GM15510 (cell line): ENCODE results near the gene S100A9.

ENCODE experiments used
- POLR2A ChIP-seq: IDR thresholded peaks from 3 replicates; pipeline ENCODE4 v1.6.1; 2011; ENCODE audit warnings: borderline replicate concordance; ENCODE audit not compliant: insufficient read length; ENCODE audit errors: extremely low read depth

The S100A9 gene

DNA sequence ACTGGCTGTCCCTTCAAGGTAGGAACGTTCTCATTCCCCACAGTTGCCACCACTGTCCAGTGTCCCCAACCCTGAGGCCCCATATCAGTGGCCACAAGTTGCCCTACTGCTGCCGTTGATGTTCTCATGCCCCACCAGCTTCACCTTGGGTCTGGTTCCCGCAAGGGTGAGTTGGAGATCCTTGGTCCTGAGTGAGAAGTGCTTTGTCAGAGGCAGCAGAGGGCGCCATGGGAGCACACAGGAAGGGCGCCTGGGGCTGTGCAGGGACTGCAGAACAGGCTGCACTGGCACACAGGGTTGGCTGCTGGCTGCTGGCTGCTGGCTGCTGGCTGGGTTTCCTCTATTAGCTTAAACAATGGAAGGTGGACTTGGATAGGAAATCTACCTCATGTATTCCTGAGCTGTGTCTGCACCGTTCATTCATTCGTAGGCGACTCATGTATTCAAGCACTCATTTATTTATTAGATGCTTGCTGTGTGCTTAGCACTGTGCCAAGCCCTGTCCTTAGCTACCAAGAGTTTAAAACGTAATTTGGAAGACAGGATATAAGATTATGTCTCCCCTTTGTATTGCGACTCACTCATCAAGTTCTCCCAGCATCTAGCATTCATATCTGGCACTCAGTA, 2.1 kb upstream of the S100A9 start:
- no peak for TF ChIP-seq POLR2A

- TF ChIP-seq POLR2A, result no peak
These were observed 1.1 kb upstream of the S100A9 start for GRCh38 chr1:153356392-153357075.

GRCh38 chr1:153357076-153357852, 390 bp upstream of the S100A9 start:
- TF ChIP-seq POLR2A, result no peak

GRCh38 chr1:153358691-153358975, 979 bp downstream of the S100A9 start:
- TF ChIP-seq POLR2A, result no peak

- no peak for TF ChIP-seq POLR2A
These were observed 1.6 kb downstream of the S100A9 start for GRCh38 chr1:153359241-153359640.

GRCh38 chr1:153360190-153360589, 2.5 kb downstream of the S100A9 start:
- no peak for TF ChIP-seq POLR2A

DNA sequence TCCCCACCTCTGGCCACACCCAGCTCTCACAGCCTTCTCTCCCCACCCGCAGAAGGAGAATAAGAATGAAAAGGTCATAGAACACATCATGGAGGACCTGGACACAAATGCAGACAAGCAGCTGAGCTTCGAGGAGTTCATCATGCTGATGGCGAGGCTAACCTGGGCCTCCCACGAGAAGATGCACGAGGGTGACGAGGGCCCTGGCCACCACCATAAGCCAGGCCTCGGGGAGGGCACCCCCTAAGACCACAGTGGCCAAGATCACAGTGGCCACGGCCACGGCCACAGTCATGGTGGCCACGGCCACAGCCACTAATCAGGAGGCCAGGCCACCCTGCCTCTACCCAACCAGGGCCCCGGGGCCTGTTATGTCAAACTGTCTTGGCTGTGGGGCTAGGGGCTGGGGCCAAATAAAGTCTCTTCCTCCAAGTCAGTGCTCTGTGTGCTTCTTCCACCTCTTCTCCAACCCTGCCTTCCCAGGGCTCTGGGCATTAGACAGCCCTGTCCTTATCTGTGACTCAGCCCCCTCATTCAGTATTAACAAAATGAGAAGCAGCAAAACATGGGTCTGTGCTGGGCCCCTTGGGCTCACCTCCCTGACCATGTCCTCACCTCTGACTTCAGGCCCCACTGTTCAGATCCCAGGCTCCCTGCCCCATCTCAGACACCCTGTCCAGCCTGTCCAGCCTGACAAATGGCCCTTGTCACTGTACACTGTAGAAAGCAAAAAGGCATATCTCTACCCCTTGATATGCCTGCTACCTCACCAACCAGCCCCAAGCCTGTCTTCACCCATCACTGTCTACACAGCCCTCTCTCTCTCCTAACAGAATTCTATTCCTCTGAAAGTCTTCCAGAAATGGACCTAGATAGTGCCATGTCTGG, 3.2 kb downstream of the S100A9 start:
- TF ChIP-seq POLR2A, result no peak

GRCh38 chr1:153361480-153362109, 3.9 kb downstream of the S100A9 start:
- no peak for TF ChIP-seq POLR2A

DNA sequence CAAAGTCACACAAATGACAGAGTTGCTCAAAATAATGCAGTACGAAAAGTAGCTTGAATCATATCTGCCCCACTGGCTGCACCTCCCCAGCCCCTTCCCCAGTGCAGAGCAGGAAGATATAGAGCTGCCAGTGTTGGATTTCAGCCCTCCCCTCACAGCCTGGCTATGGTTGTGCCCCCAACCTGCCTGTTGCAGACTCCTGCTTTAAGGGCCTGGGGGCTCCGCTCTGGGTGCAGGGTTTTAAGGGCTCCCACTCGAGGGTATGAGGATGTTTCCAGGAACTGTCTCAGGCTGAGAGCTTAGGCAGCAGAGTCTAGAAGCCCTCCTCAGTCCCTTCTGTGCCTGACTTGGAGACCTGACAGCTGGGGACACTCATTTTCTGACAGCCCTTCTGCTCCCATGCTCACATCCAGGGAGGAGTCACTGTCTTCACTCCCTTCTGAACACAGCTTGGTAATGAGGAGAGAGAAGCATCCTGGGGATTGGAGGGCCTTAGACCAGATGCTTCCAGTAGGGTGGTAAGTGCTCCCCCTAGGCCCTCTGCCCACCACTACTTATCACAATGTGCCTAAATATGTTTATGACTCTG, 4.6 kb downstream of the S100A9 start:
- TF ChIP-seq POLR2A, result no peak

DNA sequence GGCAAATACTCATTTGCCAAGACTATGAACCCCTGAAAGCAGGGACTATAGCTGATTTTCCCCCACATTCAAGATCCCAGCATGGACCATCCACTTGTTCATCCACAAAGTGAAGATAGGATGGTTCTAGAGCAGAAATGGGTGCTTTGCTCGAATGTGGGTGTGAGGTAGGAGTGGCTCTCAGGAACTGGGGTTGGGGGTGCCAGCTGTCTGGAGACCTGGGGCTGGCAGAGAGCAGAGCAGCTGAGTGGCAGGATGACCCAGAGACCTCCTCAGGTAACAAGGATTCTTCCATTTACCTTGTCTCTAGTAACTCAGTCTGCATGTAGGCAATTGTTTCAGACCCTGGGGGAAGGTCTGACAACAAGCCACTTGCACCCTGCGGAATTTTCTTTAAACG, 6.0 kb downstream of the S100A9 start:
- TF ChIP-seq POLR2A, result no peak

GRCh38 chr1:153364156-153364555, 6.5 kb downstream of the S100A9 start:
- TF ChIP-seq POLR2A, result no peak

GRCh38 chr1:153364766-153365666, 7.4 kb downstream of the S100A9 start:
- no peak for TF ChIP-seq POLR2A

DNA sequence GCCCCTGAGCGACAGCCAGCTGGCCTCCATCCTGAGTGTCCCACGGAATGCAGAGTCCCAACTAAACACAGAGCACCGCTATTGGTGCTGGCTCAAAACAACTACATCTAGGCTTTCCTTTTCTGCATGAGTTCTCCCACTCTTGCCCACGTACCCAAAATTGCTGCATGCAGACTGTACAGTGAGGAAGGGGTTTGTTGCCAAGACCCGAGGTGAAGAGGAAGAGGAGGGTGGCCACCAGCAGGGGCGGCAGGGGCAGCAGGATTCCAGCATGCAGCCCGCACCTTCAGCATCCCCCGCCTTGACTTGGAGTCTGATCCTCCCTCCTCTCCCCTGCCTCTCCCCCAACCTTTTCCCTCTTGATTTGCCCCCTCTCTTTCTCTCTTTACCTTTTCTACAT, 8.0 kb downstream of the S100A9 start:
- no peak for TF ChIP-seq POLR2A
